ENCODE results near the gene WDR90. TPM values are rescaled to one million over a fixed set of nuclear protein-coding genes. Genes with fewer than 3 reads are reported as not detected.

Gene WDR90
- polyA plus RNA-seq, 12 donors, result 11.6 to 41.2 (median 15.9) TPM; not detected in 1

DNA sequence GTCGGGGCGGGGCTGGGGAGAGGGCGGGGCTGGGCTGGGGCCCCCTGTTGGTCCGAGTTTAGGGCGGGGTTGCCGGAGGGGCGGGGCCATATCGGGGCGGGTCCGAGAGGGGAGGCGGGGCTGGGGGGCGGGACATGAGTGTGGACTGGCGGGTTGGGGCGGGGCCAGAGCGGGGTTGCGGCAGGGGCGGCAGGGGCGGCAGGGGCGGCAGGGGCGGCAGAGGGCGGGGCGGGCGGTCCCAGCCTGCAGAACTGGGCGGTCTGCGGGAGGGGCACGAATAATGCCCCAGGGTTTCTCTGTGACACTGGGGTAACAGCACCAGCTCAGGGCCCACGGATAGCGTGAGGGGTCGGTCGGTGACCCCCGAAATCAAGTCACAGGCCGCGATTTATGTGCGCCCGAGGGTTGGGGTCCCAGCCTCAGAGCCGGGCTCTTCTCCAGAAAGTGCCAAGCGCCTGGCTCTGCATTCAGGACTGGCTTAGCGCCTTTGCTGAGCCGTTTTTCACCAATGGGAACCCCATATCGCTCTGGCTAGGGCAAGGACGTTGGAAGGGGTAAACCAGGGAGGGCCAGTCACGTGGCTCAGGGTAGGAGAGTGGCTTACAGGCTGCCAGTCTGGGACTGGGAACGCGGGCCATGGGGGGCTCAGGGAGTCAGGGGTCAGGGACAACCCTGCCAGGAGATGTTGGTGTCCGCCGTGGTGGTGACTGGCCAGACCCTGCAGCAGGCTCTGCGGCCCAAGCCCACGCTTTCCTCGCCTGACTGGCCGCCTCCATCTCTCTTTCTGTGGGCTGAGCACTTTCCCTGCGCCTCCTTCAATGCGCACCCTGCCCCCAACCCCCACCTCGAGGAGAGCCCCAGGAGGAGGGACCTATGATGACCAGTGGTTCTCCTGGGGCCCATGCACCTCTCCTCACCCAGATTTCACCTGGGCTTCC is 11.8 kb upstream of the WDR90 start:
- no peak for DNase-seq

DNA sequence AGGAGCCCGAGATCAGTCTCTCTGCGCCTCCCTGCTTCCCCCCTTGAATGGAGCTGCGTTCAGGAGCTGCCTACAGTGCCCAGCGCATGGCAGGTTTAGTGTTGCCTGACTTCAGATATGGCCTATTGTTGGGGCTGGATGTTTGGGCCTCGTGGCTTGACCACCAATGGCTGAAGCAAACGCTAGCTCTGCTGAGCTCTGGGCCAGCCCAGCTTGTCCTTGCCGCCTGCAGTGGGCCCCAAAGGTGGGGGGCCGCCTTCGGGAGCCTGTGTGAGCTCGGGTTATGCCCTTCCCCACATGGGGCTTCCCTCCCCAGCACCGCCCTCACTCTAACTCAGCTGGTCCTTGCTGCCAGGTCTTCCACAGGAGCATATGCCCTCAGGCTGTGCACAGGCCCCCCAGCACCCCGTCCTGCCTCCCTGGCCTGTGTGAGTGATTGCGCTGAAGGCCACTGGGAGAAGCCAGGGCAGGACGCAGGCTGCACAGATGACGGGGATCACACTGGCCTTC is 11.1 kb upstream of the WDR90 start:
- DNase-seq, result no peak

DNA sequence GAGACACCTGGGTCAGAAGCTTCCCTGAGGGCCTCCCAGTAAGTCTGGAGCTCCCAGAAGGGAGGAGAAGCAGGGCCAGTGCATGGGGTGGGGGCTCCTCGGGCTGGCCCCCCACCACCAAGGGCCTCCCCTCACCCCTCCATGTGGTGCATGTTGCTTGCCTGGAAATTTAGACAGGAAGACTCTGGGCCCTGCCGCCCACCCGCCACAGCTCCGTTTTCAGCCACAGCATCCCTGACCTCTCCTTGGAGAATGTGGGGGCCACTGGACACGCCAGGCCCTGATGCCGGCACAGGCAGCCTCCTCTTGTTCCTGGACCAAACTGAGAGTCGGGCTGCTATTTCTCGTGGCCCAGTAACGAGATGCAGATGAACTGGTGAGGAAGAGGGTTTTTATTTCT is 10.3 kb upstream of the WDR90 start:
- no peak for DNase-seq

DNA sequence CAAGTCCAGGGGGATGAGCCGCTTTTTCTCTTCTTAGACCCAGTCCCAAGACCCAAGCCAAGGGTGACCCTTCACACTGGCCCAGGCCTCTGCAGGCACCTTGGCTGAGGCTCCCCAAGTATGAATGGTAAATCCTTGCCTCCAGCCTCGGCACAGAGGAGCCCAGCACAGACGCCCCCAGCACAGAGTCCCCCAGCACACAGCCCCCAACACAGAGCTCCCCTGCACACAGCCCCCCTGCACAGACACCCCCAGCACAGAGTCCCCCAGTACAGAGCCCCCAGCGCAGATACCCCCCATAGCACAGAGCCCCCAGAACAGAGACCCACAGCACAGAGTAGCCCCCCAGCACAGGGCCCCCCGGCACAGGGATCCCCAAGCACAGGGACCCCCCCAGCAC is 8.6 kb upstream of the WDR90 start:
- DNase-seq, result no peak

DNA sequence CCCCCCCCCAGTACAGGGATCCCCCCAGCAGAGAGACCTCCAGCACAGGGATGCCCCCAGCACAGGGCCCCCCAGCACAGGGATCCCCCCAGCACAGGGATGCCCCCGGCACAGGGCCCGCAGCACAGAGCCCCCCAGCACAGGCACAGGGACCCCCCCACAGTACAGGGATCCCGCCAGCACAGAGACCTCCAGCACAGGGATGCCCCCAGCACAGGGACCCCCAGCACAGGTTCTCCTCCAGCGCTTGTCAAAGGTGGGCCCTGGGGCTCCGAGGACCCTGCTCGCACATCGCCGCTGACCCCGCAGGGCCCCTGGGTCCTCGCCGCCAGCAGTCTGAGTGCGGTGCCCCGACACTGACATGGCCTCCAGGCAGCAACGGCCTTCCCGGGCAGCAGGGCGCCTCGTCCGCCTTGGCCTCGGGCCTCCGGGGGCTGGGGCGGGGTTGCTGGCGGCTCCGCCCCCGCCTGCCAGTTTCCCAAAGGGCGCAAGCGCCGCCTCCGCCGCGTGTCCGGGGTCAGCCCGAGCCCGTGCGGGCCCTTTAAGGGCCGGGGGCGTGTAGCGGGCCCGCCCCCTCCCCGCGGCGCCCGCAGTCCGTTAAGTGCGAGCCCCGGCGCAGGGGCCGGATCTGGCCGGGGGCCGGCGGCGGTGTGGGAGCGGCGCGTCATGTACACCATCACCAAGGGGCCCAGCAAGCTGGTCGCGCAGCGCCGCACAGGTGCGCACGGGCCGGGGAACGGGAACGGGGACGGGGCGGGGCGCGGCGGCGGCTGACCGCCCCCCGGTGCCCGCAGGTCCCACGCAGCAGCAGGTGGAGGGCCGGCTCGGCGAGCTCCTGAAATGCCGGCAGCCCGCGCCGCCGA is 7.6 kb upstream of the WDR90 start, which contains the start of gene MCRIP2:
Gene MCRIP2, plus strand, starts transcription at position 503 of the 863 bp plus-strand sequence. Its CDS starts 164 bp downstream, at position 667.
- DNase-seq, result no peak

DNA sequence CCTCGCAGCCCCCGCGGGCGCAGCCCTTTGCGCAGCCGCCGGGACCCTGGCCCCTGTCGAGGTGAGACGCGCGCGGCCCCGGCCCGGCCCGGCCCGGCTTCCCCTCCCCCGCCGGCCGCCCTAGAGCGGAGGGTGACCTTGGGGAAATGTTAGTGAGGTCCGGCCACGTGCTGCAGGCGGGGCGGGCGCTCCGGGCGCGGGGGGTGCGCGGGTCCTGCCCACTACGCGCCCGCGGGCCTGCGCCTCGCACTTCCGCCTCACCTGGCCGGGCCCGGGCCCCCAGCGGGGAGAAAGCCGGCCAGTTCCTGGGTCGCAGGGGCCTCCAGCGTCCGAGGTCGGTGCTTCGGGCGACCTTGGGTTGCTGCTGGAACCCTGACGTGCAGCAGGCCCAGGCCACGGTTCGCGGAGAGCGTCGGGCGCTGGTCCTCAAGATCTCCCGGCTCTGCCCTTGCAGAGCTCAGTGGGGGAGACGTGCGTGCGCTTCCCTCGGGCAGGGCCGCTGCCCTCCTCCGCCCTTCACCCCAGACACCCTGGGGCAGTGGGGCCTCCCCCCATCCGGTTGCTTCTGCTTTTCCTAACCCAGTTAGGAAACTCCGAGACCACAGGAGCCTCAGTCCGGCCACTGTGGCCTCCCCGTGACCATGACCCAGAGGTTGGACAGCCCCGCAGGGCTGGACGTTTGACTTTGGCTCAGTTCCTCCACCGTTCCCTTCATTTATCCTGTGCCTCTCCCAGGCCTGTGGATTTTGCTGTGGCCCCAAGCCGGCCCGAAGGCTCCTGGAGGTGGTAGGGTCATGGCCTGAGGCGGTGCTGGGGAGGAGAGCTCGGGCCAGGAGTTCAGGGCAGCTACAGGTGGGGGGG is 6.7 kb upstream of the WDR90 start:
- no peak for DNase-seq

DNA sequence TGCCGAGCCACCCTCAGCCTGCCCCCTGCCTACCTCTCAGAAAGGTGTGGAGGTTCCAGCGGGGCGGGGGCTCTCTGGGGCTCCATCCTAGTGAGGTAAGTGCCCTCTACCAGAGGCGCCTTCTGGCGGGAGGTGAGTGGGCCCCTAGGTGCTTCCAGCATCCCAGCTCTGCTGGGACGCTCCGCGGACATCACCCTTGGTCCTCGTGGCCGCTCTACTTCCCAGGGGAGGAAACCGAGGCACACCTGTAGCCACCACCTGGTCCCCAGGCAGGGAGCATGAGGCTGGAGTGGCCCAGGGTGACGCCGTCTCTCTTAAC is 6.2 kb upstream of the WDR90 start:
- DNase-seq, result no peak

DNA sequence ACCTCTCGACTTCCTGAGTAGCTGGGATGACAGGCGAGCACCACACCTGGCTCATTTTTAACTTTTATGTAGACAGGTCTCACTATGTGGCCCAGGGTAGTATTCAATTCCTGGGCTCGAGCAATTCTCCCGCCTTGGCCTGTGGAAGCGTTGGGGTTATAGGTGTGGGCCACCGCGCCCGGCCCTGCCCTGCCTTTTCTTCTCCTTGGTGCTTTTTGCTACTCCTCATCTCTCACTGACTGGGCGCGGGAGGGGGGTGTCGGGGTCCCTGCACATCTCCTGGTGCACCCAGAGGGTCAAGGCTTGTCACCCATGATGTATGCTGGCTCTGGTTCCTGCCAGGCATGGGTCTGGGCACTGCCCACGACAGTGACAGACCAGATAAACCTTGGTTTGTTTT is 4.6 kb upstream of the WDR90 start:
- DNase-seq, result no peak

DNA sequence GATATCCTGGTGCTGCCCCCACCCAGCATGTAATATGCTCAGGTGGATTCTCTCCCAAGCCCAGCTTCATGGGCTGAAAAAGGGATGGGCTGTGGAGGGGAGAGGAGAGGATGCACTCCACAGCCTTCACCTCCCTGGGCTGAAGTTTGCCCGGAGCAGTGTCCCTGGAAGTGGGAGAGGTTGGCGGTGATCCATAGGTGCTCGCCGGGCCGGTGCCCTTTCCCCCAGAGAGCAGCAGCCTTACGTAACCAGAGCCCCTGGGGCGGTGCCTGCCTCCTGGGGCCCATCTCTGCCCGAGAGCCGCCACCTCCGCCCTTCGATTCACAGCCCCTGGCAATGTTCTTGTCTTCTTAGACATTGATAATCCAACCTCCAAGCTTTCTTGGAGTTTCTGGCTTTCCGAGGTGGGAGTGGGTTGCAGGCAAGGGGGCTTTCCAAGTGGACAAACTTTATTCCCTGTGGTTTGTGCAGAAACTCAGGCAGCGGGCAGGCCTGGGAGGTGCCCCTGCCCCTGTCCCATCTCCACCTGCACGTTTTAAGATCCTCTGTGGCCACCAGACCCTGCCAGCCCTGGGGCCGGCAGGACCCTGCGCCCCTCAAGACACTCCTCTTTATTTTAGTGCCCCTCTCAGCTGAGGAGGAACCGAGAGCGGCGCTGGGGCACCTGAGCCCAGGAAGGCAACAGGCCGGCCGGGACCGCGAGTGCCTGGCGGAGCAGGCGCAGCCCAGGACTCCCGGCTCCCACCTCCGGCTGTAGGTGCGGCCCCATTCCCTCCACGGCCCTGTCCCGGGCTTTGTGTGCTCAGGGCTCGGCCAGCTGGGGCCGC is 3.1 kb upstream of the WDR90 start:
- no peak for DNase-seq

DNA sequence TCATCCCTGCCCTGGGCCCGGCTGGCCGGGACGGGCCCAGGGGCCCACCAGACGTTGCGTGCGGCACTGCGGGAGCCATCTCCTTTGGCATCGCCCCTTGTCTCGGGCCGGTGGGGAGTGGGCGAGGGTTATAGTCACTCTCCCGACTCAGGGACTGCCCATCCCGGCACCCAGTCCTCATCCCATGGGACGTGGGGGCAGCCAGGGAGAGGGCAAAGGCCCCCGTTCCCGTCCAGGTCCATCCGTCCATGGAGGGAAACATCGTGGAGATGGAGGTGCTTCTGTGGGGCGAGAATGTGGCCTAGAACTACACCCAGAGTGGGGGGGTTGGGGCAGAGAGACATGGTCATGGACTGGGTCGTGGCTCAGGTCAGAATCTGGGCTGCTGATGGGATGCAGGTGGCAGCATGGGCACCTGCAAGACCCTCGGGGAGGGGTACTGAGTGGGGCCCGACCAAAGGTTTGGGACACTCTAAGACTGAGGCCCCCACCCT is 2.4 kb upstream of the WDR90 start:
- no peak for DNase-seq

DNA sequence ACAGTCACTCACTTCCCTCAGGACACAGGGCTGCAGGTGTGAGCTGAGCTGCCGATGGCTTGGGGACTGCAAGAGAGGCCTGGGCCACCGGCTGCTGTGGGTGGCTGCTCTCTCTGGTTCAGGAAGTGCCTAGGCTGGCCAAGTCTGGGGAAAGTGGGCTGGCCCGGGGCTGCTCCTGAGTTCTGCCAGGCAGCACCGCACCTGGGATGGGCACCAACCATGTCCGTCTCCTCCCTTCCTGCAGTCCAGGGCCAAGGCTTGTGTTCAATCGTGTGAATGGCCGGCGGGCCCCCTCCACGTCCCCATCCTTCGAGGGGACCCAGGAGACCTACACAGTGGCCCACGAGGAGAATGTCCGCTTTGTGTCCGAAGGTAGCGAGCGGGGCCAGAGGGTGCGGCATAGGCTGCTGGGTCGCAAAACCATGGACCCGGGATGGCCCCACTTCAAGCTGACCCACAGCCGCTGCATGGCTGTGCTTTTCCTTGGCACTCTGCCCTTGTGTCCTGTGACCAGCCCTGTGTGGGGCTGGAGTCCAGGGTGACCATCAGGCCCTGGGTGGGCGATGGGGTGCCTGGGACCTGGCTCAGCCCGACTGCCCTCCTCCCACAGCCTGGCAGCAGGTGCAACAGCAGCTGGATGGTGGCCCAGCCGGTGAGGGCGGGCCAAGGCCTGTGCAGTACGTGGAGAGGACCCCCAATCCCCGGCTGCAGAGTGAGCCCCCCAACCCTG is 1.8 kb upstream of the WDR90 start:
- no peak for DNase-seq

DNA sequence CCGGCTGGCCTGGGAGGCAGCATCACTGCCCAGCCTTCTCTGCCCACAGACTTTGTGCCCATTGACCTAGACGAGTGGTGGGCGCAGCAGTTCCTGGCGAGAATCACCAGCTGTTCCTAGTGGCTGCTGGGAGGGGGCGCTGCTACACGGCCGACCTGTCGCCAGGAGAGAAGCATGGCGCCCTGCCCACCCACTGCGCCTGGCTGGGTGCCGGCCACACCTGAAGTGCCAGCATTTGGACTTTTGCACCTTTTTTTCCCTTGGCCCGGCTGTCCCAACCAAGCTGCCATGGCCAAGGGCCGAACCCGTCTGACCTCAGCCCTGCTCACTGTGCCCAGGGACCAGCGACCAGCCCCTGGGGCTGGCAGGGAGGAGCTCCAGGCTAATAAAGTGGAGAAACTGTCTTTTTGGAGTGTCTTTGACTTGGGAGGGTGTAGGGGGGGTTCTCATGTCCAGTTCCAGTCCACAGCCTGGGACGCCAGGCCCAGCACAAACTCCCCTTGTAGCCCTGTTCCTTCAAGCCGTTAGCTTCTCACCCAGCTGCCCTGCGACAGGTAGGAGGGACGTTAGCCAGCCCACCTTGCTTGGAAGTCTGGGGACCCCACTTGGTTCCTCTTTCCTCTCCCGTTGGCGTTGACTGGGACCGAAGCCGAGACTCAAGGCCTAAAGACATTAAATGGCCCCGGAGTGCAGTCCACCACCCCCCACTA is 939 bp upstream of the WDR90 start:
- no peak for DNase-seq

DNA sequence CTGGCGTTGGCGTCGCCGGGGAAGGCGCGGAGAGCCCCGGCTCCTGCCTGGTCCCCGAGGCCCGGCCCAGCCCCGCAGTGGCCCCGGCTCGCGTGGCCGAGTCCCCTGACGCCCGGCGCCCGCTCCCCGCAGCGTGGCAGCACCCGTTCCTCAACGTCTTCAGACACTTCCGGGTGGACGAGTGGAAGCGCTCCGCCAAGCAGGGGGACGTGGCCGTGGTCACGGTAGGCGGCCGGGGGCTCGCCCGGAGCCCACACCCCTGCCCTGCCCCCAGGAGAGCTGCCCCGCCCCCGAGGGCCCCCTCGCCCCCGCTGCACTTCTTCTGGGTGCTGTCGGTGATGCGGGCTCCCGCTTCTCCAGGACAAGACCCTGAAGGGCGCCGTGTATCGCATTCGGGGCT is 466 bp downstream of the WDR90 start:
- no peak for DNase-seq

DNA sequence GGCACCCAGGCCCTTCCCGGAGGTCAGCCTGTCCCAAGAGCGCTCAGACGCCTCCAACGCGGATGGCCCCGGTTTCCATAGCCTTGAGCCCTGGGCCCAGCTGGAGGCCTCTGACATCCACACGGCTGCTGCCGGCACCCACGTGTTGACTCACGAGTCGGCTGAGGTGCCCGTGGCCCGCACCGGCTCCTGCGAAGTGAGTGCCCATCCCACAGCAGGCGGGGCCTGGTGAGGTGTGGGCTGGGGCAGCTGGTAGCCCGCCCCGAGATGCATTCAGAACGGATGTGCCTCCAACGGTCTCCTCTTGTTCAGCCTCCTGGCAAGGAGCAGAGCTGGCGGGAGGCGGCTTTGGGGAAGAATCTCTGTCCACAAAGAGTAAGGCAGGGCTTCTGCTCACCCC is 2.7 kb downstream of the WDR90 start:
- DNase-seq, result no peak

DNA sequence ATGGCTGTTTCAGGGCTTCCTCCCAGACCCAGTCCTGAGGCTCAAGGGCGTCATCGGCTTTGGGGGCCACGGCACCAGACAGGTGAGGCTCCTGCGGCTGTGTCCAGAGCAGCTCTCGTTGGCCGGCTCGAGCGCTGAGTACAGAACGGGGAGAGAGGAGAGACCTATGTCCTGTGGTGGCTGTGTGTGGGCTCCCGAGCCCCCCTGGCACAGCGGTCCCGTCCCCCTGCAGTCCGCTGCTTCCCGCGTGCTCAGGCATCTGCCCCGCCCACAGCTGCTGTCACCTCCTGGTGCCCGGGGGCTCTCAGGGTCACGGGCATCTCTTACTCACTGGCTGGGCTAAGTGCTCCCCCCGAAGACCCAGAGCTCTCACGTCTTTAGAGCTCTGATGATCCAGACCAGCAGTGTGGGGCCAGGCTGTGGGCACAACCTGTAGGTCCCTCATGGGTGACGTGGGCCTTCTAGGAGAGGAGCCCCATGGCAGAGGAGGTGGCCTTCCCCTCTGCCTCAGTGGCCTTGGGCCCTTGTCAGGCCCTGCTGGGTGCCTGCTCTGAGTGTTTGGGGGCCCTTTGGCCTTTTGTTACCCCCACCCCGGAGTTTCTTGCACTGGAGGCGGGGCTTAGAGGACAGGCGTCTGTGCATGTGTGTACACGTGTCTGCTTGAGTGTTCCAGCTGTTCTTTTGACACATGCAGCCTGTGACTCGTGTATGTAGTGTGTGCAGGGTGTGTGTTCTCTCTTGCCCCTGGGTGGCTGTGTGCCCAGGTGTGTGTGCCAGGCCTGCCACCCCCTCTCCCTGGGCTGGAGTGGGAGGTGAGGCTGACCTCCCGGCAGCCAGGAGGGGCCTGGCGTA is 3.5 kb downstream of the WDR90 start:
- DNase-seq, result no peak

DNA sequence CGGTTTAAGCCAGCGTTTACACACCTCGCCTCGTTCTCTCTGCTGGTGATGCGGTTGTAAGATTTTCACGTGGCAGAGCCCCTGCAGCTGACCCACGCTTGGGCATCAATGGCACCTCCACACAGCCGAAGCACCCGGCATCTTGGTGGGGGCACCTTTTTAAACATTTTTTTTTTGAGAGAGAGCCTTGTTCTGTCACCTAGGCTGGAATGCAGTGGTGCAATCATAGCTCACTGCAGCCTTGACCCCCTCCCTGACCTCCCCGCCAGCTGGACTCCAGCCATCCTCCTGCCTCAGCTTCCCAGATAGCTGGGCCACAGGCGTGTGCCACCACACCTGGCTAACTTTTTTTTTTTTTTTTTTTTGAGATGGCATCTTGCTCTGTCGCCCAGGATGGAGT is 4.9 kb downstream of the WDR90 start:
- no peak for DNase-seq

DNA sequence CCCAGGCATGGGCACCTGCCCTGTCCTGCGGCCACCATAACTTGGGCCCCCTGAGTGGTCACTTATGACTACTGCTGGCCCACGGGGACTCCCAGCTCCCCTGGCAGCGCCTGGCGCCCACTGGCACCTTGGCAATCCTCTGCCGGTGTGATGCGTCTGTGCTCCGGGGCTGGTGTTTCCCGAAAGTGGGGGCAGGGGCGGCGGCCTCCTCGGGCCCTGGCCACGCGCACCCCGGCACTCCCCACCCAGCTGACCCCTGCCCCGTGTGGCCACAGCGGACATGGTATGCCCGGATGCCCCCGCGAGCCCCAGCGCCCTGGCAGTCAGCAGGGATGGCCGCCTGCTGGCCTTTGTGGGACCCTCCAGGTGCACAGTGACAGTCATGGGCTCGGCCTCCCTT is 8.3 kb downstream of the WDR90 start:
- no peak for DNase-seq
